Chondrocyte (in vitro differentiated cells): Measurements from ENCODE around the gene SLC6A8. TPM values are rescaled to one million over a fixed set of nuclear protein-coding genes. Genes with fewer than 3 reads are reported as not detected.
A peak's percentile ranks its signal among the peaks of the same experiment; 100 is the strongest.
"Not testable (repeated sequence)": the region's sequence is repeated elsewhere in the genome, so short reads cannot be mapped to it uniquely, and the experiment has no call there.

ENCODE experiments used
- DNase-seq: peaks from one replicate; pipeline ENCODE4 v3.0.0; 2021; ENCODE audit warnings: mixed read lengths, low spot score
- H3K27ac Mint-ChIP-seq: one replicate; pipeline ENCODE4 v1.8.0; 2021; ENCODE audit warnings: mild to moderate bottlenecking, moderate library complexity, mixed read lengths; ENCODE audit not compliant: unreplicated experiment
- H3K27me3 Mint-ChIP-seq: 2 replicates; pipeline ENCODE4 v1.8.0; 2021; ENCODE audit warnings: low read depth, mixed read lengths
- H3K36me3 Mint-ChIP-seq: 2 replicates; pipeline ENCODE4 v1.8.0; 2021; ENCODE audit warnings: low read depth, mixed read lengths
- H3K4me1 Mint-ChIP-seq: 2 replicates; pipeline ENCODE4 v1.8.0; 2021; ENCODE audit warnings: low read depth, mild to moderate bottlenecking, mixed read lengths
- H3K4me3 Mint-ChIP-seq: one replicate; pipeline ENCODE4 v1.8.0; 2021; ENCODE audit warnings: mild to moderate bottlenecking, moderate library complexity, mixed read lengths; ENCODE audit not compliant: unreplicated experiment
- H3K9me3 Mint-ChIP-seq: 2 replicates; pipeline ENCODE4 v1.8.0; 2021; ENCODE audit warnings: low read depth, mixed read lengths
- total RNA-seq: library from RNA; stranded (reverse); gene quantifications from 3 replicates; pipeline ENCODE4 v1.2.1, GENCODE V29; 2021
- TF ChIP-seq, protein P1 (sequence below): fragments of 200-600 bp; sonication (generic); IDR thresholded peaks from 2 replicates; pipeline ENCODE4 v1.5.0; 2021; ENCODE audit warnings: antibody characterized with exemption, mild to moderate bottlenecking, moderate library complexity

SLC6A8 gene
- total RNA-seq, 1 donor from 2014 or later, result 70.6 TPM

DNA sequence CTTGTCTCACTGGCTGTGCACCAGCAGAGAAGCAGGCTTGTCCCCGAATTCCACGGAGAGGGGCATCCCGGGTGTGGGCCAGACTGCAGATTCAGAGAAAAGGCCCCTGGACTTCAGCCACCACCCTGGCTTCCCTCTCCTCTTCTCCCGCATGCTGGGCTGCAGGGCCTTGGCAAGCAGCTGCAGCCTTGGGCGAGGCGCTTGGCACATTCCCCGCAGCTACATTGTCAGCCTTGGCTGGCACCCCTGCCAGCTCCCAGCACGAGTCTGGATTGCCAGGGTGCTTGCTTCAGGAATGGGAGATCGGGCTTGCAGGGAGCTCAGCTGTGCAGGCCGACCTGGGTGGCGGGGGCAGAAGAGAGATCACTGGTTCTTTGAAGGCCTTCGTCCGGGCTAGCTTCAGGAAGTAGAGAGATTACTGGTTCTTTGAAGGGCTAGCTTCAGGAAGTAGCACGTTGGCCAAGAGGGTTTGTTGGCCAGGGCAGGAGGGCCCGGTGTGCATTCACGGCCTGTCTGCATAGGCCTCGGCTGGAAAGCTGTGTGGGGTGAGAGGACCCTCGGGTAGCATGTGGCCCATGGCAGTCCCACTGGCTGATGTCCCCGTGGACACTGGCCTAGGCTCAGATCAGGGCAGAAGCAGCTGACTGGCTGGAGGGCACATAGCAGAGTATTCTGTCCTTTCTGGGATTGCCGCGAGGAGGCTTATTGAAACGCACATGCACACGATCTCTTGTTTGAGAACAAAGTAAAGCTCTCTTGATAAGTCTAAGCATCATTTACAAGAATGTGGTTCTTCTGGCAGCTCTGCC, 39.6 kb downstream of the SLC6A8 start:
- peak; percentile 73 for DNase-seq
- peak overlapping the region; percentile 87 for H3K27ac Mint-ChIP-seq
- no peaks in the 10 kb centered on the region for H3K27me3 Mint-ChIP-seq
- peak overlapping the region; percentile 63 for H3K4me3 Mint-ChIP-seq
- H3K9me3 Mint-ChIP-seq, result peaks cover 14% of the 10 kb centered on the region
- peaks cover 12% of the 10 kb centered on the region for H3K36me3 Mint-ChIP-seq
- TF ChIP-seq, protein P1, sequence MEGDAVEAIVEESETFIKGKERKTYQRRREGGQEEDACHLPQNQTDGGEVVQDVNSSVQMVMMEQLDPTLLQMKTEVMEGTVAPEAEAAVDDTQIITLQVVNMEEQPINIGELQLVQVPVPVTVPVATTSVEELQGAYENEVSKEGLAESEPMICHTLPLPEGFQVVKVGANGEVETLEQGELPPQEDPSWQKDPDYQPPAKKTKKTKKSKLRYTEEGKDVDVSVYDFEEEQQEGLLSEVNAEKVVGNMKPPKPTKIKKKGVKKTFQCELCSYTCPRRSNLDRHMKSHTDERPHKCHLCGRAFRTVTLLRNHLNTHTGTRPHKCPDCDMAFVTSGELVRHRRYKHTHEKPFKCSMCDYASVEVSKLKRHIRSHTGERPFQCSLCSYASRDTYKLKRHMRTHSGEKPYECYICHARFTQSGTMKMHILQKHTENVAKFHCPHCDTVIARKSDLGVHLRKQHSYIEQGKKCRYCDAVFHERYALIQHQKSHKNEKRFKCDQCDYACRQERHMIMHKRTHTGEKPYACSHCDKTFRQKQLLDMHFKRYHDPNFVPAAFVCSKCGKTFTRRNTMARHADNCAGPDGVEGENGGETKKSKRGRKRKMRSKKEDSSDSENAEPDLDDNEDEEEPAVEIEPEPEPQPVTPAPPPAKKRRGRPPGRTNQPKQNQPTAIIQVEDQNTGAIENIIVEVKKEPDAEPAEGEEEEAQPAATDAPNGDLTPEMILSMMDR, result no peak
- peaks cover 29% of the 10 kb centered on the region for H3K4me1 Mint-ChIP-seq

DNA sequence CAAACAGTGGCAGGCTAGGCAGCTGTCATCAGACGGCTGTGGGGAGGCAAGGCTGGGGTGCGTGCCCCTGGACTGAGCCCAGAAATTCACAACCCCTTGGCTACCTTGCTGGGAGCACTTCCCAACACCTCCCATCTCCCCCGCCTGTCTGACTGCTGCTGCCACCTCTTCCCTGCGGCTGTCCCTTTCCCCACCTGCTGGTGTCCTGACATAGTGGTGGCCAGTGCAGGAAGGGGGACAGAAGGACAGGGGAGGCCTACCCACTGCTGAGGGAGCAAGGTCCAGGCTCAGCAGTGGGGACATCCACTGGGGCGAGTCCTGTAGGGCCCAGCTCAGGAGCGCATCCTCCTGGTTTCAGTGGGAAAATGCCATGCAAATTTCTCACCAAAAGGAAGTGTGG, 40.4 kb downstream of the SLC6A8 start:
- Mint-ChIP-seq H3K9me3 (peaks cover 15% of the 10 kb centered on the region), H3K27ac (no peak overlapping the region), H3K4me1 (peaks cover 22% of the 10 kb centered on the region), H3K27me3 (no peaks in the 10 kb centered on the region), H3K36me3 (peaks cover 12% of the 10 kb centered on the region), H3K4me3 (no peak overlapping the region)
- DNase-seq, result no peak
- TF ChIP-seq, protein P1, result peak; percentile 11

DNA sequence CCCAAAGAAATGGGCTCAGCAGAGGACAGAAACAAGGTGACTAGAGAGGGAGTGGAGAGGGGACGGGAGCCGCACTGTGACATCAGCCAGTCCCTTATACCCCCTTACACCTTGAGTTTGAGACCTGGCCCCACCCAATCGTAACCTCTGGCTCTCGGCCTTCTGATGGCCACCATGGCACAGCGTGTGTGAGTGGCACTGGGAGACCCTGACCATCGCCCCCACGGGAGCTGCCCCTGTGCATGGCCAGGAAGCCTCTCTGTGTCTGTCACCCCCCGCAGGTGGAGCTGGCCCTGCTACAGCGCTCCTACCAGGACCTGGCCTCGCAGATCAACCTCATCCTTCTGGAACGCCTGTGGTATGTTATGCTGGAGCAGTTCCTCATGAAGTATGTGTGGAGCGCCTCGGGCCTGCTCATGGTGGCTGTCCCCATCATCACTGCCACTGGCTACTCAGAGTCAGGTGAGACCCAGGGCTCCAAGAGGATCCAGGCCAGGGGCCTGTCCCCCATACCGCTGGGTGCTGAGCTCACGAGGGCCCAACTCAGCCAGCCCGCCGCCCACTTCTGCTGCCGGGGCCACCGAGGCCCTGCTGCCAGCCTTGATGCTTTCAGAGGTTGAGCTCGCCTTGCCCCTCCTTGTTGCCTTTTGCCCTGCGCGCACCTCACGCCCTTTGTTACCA, 41.4 kb downstream of the SLC6A8 start:
- no peak overlapping the region for H3K4me3 Mint-ChIP-seq
- peaks cover 22% of the 10 kb centered on the region for H3K4me1 Mint-ChIP-seq
- H3K36me3 Mint-ChIP-seq, result peaks cover 12% of the 10 kb centered on the region
- peak; percentile 90 for DNase-seq
- H3K9me3 Mint-ChIP-seq, result peaks cover 15% of the 10 kb centered on the region
- TF ChIP-seq, protein P1, result no peak
- no peak overlapping the region for H3K27ac Mint-ChIP-seq
- H3K27me3 Mint-ChIP-seq, result no peaks in the 10 kb centered on the region

DNA sequence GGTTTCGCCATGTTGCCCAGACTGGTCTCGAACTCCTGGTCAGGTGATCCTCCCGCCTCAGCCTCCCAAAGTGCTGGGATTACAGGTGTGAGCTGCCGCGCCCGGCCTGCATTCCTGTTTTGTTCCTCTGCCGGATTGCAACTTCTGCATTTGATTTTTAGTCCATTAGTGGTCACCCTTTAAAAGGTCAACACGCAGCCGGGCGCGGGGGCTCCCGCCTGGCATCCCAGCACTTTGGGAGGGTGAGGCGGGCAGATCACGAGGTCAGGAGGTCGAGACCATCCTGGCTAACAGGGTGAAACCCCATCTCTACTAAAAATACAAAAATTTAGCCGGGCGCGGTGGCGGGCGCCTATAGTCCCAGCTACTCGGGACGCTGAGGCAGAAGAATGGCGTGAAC, 42.4 kb downstream of the SLC6A8 start:
- DNase-seq, result peak; percentile 64
- Mint-ChIP-seq H3K36me3 (peaks cover 16% of the 10 kb centered on the region), H3K4me1 (peaks cover 22% of the 10 kb centered on the region), H3K9me3 (peaks cover 20% of the 10 kb centered on the region)
- H3K4me3 Mint-ChIP-seq, H3K27me3 Mint-ChIP-seq, H3K27ac Mint-ChIP-seq: not testable (repeated sequence)

DNA sequence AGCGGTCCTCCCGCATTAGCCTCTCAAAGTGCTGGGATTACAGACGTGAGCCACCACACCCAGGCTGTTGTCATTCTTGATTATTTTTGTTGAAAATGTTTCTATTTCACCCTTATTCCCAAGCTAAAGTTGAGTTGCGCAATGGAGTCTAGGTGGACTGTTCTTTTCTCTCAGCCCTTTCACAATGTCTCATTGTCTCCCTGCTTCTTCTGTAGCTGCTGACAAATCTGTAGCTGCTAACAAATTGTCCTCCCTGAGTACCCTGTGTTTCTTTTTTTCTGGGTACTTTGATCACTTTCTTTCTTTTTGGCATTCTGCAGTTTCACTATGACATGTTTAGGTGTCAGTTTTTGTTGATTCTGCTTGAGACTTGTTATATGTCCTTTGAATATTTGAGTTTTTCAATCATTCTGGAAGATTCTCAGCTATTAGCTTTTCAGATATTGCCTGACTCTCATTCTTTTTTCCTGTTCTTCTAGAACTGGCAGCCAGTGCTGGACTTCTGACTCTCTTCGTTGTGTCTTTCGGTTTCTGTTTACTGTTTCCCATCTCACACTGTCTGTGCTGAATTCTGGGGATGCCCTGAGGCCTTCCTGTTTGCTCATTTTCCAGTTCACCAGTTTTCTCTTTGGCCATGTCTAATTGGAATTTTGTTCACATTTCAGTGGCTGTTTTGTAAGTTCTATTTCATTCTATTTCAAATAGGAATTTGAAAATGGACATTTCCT, 43.6 kb downstream of the SLC6A8 start:
- no peak for DNase-seq
- peaks cover 16% of the 10 kb centered on the region for H3K36me3 Mint-ChIP-seq
- H3K27ac Mint-ChIP-seq, result no peak overlapping the region
- peaks cover 20% of the 10 kb centered on the region for H3K9me3 Mint-ChIP-seq
- H3K27me3 Mint-ChIP-seq, result no peaks in the 10 kb centered on the region
- H3K4me1 Mint-ChIP-seq, result peaks cover 15% of the 10 kb centered on the region
- TF ChIP-seq, protein P1, result no peak
- H3K4me3 Mint-ChIP-seq, result no peak overlapping the region
